NCI-H446 (cell line): ENCODE data around the gene TMEM44.
A peak's percentile ranks its signal among the peaks of the same experiment; 100 is the strongest.

Source experiments
- DNase-seq, 2 experiments: peaks; one replicate each; lab custom pipeline; 2025; lab: John Stamatoyannopoulos, UW

TMEM44 gene

GRCh38 chr3:194577986-194578905, 55.0 kb downstream of the TMEM44 start:
- peak in 1 of 2 experiments; percentile 29 for DNase-seq

GRCh38 chr3:194575484-194576210, 57.6 kb downstream of the TMEM44 start:
- DNase-seq = no peak

- peak in 1 of 2 experiments; percentile 47 for DNase-seq
Measured at GRCh38 chr3:194574639-194575483, 58.4 kb downstream of the TMEM44 start.

GRCh38 chr3:194573680-194574437, 59.4 kb downstream of the TMEM44 start:
- peak in 1 of 2 experiments; percentile 46 for DNase-seq

GRCh38 chr3:194572944-194573491, 60.2 kb downstream of the TMEM44 start:
- DNase-seq = no peak

GRCh38 chr3:194572143-194572789, 61.0 kb downstream of the TMEM44 start:
- no peak for DNase-seq

GRCh38 chr3:194571491-194572142, 61.6 kb downstream of the TMEM44 start:
- DNase-seq = no peak

GRCh38 chr3:194570898-194571297, 62.3 kb downstream of the TMEM44 start:
- DNase-seq = no peak

GRCh38 chr3:194570235-194570634, 63.0 kb downstream of the TMEM44 start:
- DNase-seq = no peak

- no peak for DNase-seq
Measured at GRCh38 chr3:194569252-194569651, 64.0 kb downstream of the TMEM44 start.

- no peak for DNase-seq
Measured at GRCh38 chr3:194565597-194566190, 67.5 kb downstream of the TMEM44 start.

- DNase-seq = peak in 1 of 2 experiments; percentile 25
Measured at GRCh38 chr3:194562986-194563385, 70.2 kb downstream of the TMEM44 start.

GRCh38 chr3:194561306-194561974, 71.8 kb downstream of the TMEM44 start:
- no peak for DNase-seq

GRCh38 chr3:194560047-194560446, 73.2 kb downstream of the TMEM44 start:
- DNase-seq = no peak

- DNase-seq = no peak
Measured at GRCh38 chr3:194559530-194559929, 73.7 kb downstream of the TMEM44 start.

GRCh38 chr3:194556086-194557056, 76.8 kb downstream of the TMEM44 start:
- no peak for DNase-seq

GRCh38 chr3:194555175-194556062, 77.8 kb downstream of the TMEM44 start:
- DNase-seq = no peak
